Measurements from ENCODE around the gene TMPRSS3.

The TMPRSS3 gene

GRCh38 chr21:42395905-42396651 is at the start of gene TMPRSS3:
TMPRSS3 (minus strand) TSS chr21:42396052; CDS start chr21:42395417, 635 bp downstream.
- peak; percentile 48 for DNase-seq

GRCh38 chr21:42445311-42445710 is 49.5 kb upstream of the TMPRSS3 start:
- DNase-seq, result no peak

GRCh38 chr21:42444745-42445059 is 48.9 kb upstream of the TMPRSS3 start:
- DNase-seq, result no peak

- no peak for DNase-seq
These were observed 48.3 kb upstream of the TMPRSS3 start for GRCh38 chr21:42443876-42444744.

- no peak for DNase-seq
These were observed 47.4 kb upstream of the TMPRSS3 start for GRCh38 chr21:42443181-42443785.

GRCh38 chr21:42441963-42442362 is 46.1 kb upstream of the TMPRSS3 start:
- no peak for DNase-seq

GRCh38 chr21:42440187-42440792 is 44.4 kb upstream of the TMPRSS3 start:
- DNase-seq, result no peak

GRCh38 chr21:42439284-42440186 is 43.7 kb upstream of the TMPRSS3 start:
- DNase-seq, result no peak

- DNase-seq, result no peak
These were observed 42.7 kb upstream of the TMPRSS3 start for GRCh38 chr21:42438316-42439205.

- no peak for DNase-seq
These were observed 41.9 kb upstream of the TMPRSS3 start for GRCh38 chr21:42437786-42438185.

GRCh38 chr21:42436914-42437313 is 41.1 kb upstream of the TMPRSS3 start:
- DNase-seq, result no peak

- DNase-seq, result no peak
These were observed 40.0 kb upstream of the TMPRSS3 start for GRCh38 chr21:42435833-42436232.

- no peak for DNase-seq
These were observed 39.5 kb upstream of the TMPRSS3 start for GRCh38 chr21:42435401-42435800.

GRCh38 chr21:42434884-42435283 is 39.0 kb upstream of the TMPRSS3 start:
- DNase-seq, result no peak

GRCh38 chr21:42433946-42434551 is 38.2 kb upstream of the TMPRSS3 start:
- DNase-seq, result no peak

GRCh38 chr21:42432695-42433094 is 36.8 kb upstream of the TMPRSS3 start:
- no peak for DNase-seq

GRCh38 chr21:42431196-42431595 is 35.3 kb upstream of the TMPRSS3 start:
- DNase-seq, result no peak

GRCh38 chr21:42430521-42430920 is 34.7 kb upstream of the TMPRSS3 start:
- DNase-seq, result no peak

GRCh38 chr21:42429856-42430255 is 34.0 kb upstream of the TMPRSS3 start:
- DNase-seq, result no peak

- DNase-seq, result no peak
These were observed 33.2 kb upstream of the TMPRSS3 start for GRCh38 chr21:42429021-42429420.
